DMS 273 treated with DMSO at 0.1 percent for 48 hours (cell line): ENCODE measurements around the gene G3BP2.

Source experiments
- DNase-seq: peaks from one replicate; lab custom pipeline; 2025; lab: John Stamatoyannopoulos, UW

G3BP2 gene

GRCh38 chr4:75637827-75638226 is 35.4 kb downstream of the G3BP2 start:
- DNase-seq, result no peak

GRCh38 chr4:75637176-75637575 is 36.0 kb downstream of the G3BP2 start:
- no peak for DNase-seq

GRCh38 chr4:75634951-75635350 is 38.3 kb downstream of the G3BP2 start:
- DNase-seq, result no peak

- DNase-seq, result no peak
Measured at GRCh38 chr4:75634281-75634680, 38.9 kb downstream of the G3BP2 start.

- no peak for DNase-seq
Measured at GRCh38 chr4:75633846-75634245, 39.4 kb downstream of the G3BP2 start.

GRCh38 chr4:75630937-75631329 is 42.3 kb downstream of the G3BP2 start:
- DNase-seq, result no peak

- DNase-seq, result peak; percentile 20
Measured at GRCh38 chr4:75630174-75630936, 42.9 kb downstream of the G3BP2 start, which contains the start of gene CDKL2. Gene CDKL2 (minus strand): TSS chr4:75630528. CDS start chr4:75625988, 4,540 bp downstream.

- no peak for DNase-seq
Measured at GRCh38 chr4:75629239-75629638, 44.0 kb downstream of the G3BP2 start.

GRCh38 chr4:75623026-75623425 is 50.2 kb downstream of the G3BP2 start:
- DNase-seq, result no peak

- no peak for DNase-seq
Measured at GRCh38 chr4:75621715-75622114, 51.5 kb downstream of the G3BP2 start.

- no peak for DNase-seq
Measured at GRCh38 chr4:75612306-75612705, 60.9 kb downstream of the G3BP2 start.

GRCh38 chr4:75605928-75606327 is 67.3 kb downstream of the G3BP2 start:
- no peak for DNase-seq

GRCh38 chr4:75599647-75600046 is 73.6 kb downstream of the G3BP2 start:
- no peak for DNase-seq

- DNase-seq, result no peak
Measured at GRCh38 chr4:75598390-75598789, 74.8 kb downstream of the G3BP2 start.

GRCh38 chr4:75596061-75596460 is 77.2 kb downstream of the G3BP2 start:
- no peak for DNase-seq

- DNase-seq, result no peak
Measured at GRCh38 chr4:75593393-75593792, 79.8 kb downstream of the G3BP2 start.
